ENCODE measurements around the gene NR1I3. TPM values are rescaled to one million over a fixed set of nuclear protein-coding genes. Genes with fewer than 3 reads are reported as not detected.

NR1I3 gene
- total and polyA plus RNA-seq, 4 donors, result 0.17 TPM; not detected in 3

DNA sequence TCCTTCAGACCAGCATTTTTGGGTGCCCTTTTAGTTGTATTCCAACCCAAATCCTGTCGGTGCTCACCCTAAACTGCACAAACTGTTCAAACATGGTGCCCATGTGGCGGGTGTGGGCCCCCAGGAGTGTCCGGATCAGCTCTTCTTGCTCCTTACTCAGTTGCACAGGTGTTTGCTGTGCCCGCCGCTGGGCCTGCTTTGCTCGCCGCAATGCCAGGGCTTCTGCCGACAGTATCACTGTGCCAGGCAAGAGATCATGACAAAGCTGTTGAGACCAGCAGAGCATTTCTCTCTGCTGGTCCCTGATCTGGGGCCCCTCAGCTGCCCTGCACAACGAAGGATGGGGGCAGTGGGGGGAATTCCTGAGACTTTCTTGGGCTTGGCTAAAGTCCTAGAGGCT lies 4.9 kb downstream of the NR1I3 start:
- H3K4me3 ChIP-seq, result no peak overlapping the region
- WGBS, 2 donors, result 85 to 86% methylated on average over 9 of the region's 9 CpGs
- no peak for ATAC-seq (ENCODE audit: insufficient read depth, low FRiP score)
- no peaks in the 10 kb centered on the region for H3K9me3 ChIP-seq (ENCODE audit: control insufficient read depth in 4 of 4, insufficient read depth in 3 of 4, low read length in 3 of 4)
- DNase-seq, result no peak
- H3K27ac ChIP-seq (ENCODE audit: low read depth in 1 of 2, low read length in 1 of 2), result no peak overlapping the region
- no peaks in the 10 kb centered on the region for H3K4me1 ChIP-seq (ENCODE audit: control insufficient read depth in 5 of 5, insufficient read depth in 5 of 5, low read length in 5 of 5)
- peaks cover 6 to 22% (median 13%) of the 10 kb centered on the region in 4 donors for H3K36me3 ChIP-seq (ENCODE audit: control insufficient read depth in 4 of 4, insufficient read depth in 4 of 4, low read length in 4 of 4)
- TF ChIP-seq, protein P1, sequence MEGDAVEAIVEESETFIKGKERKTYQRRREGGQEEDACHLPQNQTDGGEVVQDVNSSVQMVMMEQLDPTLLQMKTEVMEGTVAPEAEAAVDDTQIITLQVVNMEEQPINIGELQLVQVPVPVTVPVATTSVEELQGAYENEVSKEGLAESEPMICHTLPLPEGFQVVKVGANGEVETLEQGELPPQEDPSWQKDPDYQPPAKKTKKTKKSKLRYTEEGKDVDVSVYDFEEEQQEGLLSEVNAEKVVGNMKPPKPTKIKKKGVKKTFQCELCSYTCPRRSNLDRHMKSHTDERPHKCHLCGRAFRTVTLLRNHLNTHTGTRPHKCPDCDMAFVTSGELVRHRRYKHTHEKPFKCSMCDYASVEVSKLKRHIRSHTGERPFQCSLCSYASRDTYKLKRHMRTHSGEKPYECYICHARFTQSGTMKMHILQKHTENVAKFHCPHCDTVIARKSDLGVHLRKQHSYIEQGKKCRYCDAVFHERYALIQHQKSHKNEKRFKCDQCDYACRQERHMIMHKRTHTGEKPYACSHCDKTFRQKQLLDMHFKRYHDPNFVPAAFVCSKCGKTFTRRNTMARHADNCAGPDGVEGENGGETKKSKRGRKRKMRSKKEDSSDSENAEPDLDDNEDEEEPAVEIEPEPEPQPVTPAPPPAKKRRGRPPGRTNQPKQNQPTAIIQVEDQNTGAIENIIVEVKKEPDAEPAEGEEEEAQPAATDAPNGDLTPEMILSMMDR (IDR thresholded peaks at IDR 0.05; ENCODE audit: control extremely low read depth, extremely low read depth), result no peak
- peaks cover 0 to 3% (median 0%) of the 10 kb centered on the region in 3 donors for H3K27me3 ChIP-seq (ENCODE audit: control insufficient read depth in 3 of 3, insufficient read depth in 3 of 3, low read length in 2 of 3)
- no peak overlapping the region for H3K9ac ChIP-seq (ENCODE audit: insufficient read depth in 1 of 2, low read length in 2 of 2)

DNA sequence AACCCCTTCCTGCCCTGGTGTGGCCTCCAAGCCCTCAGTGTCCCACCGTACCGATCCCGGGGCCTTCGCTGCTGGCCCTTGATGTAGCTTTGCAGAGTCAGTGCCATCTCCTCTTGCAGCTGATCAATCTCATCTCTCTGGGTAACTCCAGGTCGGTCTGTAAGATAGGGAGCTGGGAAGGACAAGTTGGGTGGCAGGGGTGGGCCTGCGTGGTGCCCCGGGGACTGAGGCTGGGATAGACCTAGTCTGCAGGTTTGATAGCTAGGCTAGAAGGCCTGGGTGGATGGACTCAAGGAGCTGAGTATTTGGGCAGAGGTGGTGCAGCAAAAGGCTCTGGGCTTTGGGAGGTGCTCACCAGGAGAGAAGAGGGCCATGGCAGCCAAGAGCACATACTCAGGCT lies 7.2 kb downstream of the NR1I3 start:
- H3K27me3 ChIP-seq (ENCODE audit: control insufficient read depth in 3 of 3, insufficient read depth in 3 of 3, low read length in 2 of 3), result peaks cover 0 to 3% (median 0%) of the 10 kb centered on the region in 3 donors
- no peak for ATAC-seq (ENCODE audit: insufficient read depth, low FRiP score)

GRCh38 chr1:161229896-161230295 lies 8.1 kb downstream of the NR1I3 start:
- Histone ChIP-seq H3K27ac (ENCODE audit: low read depth in 1 of 2, low read length in 1 of 2) (no peak overlapping the region), H3K4me3 (no peak overlapping the region), H3K4me1 (ENCODE audit: control insufficient read depth in 5 of 5, insufficient read depth in 5 of 5, low read length in 5 of 5) (peaks cover 0 to 18% (median 3%) of the 10 kb centered on the region in 5 donors), H3K9me3 (ENCODE audit: control insufficient read depth in 4 of 4, insufficient read depth in 3 of 4, low read length in 3 of 4) (no peaks in the 10 kb centered on the region), H3K27me3 (ENCODE audit: control insufficient read depth in 3 of 3, insufficient read depth in 3 of 3, low read length in 2 of 3) (peaks cover 0 to 3% (median 0%) of the 10 kb centered on the region in 3 donors), H3K36me3 (ENCODE audit: control insufficient read depth in 4 of 4, insufficient read depth in 4 of 4, low read length in 4 of 4) (peaks cover 11 to 24% (median 13%) of the 10 kb centered on the region in 4 donors), H3K9ac (ENCODE audit: insufficient read depth in 1 of 2, low read length in 2 of 2) (no peak overlapping the region)
- TF ChIP-seq, protein P1 (IDR thresholded peaks at IDR 0.05; ENCODE audit: control extremely low read depth, extremely low read depth), result no peak
- 70 to 78% methylated on average over 3 of the region's 3 CpGs for WGBS, 2 donors
- no peak for DNase-seq
- ATAC-seq (ENCODE audit: insufficient read depth, low FRiP score), result no peak

More for the DNA sequence above, 7.2 kb downstream of the NR1I3 start:
- H3K9ac ChIP-seq (ENCODE audit: insufficient read depth in 1 of 2, low read length in 2 of 2), result no peak overlapping the region
- DNase-seq, result no peak
- H3K36me3 ChIP-seq (ENCODE audit: control insufficient read depth in 4 of 4, insufficient read depth in 4 of 4, low read length in 4 of 4), result peaks cover 11 to 24% (median 13%) of the 10 kb centered on the region in 4 donors
- TF ChIP-seq, protein P1 (IDR thresholded peaks at IDR 0.05; ENCODE audit: control extremely low read depth, extremely low read depth), result no peak
- no peak overlapping the region for H3K4me3 ChIP-seq
- H3K27ac ChIP-seq (ENCODE audit: low read depth in 1 of 2, low read length in 1 of 2), result no peak overlapping the region
- H3K9me3 ChIP-seq (ENCODE audit: control insufficient read depth in 4 of 4, insufficient read depth in 3 of 4, low read length in 3 of 4), result no peaks in the 10 kb centered on the region
- peaks cover 0 to 14% (median 3%) of the 10 kb centered on the region in 5 donors for H3K4me1 ChIP-seq (ENCODE audit: control insufficient read depth in 5 of 5, insufficient read depth in 5 of 5, low read length in 5 of 5)
- 95 to 98% methylated on average over 7 of the region's 7 CpGs for WGBS, 2 donors

GRCh38 chr1:161228032-161228431 lies 10.0 kb downstream of the NR1I3 start:
- no peak for DNase-seq
- Histone ChIP-seq H3K27ac (ENCODE audit: low read depth in 1 of 2, low read length in 1 of 2) (no peak overlapping the region), H3K4me3 (no peak overlapping the region), H3K9me3 (ENCODE audit: control insufficient read depth in 4 of 4, insufficient read depth in 3 of 4, low read length in 3 of 4) (no peaks in the 10 kb centered on the region), H3K27me3 (ENCODE audit: control insufficient read depth in 3 of 3, insufficient read depth in 3 of 3, low read length in 2 of 3) (no peaks in the 10 kb centered on the region), H3K4me1 (ENCODE audit: control insufficient read depth in 5 of 5, insufficient read depth in 5 of 5, low read length in 5 of 5) (peaks cover 0 to 18% (median 3%) of the 10 kb centered on the region in 5 donors), H3K9ac (ENCODE audit: insufficient read depth in 1 of 2, low read length in 2 of 2) (no peak overlapping the region), H3K36me3 (ENCODE audit: control insufficient read depth in 4 of 4, insufficient read depth in 4 of 4, low read length in 4 of 4) (peaks cover 11 to 24% (median 13%) of the 10 kb centered on the region in 4 donors)
- WGBS, 2 donors, result 70 to 85% methylated on average over 7 of the region's 7 CpGs
- TF ChIP-seq, protein P1 (IDR thresholded peaks at IDR 0.05; ENCODE audit: control extremely low read depth, extremely low read depth), result no peak
- no peak for ATAC-seq (ENCODE audit: insufficient read depth, low FRiP score)
